Activated CD4-positive, CD25-positive, alpha-beta regulatory T cell treated with anti-CD3 and anti-CD28 coated beads, Interleukin-2, amount 50 U/mL, for 16 hours (primary cell): ENCODE results near the gene PCSK9.

Source experiments
- DNase-seq: peaks from one replicate; pipeline ENCODE4 v3.0.0-alpha.2; 2020; ENCODE audit warnings: low read depth, low spot score

Gene PCSK9

GRCh38 chr1:55039342-55040082, at the start of gene PCSK9:
Gene PCSK9, plus strand, starts transcription at chr1:55039548. Its CDS starts 290 bp downstream, at chr1:55039838.
- no peak for DNase-seq

GRCh38 chr1:54989968-54990810, 49.2 kb upstream of the PCSK9 start:
- DNase-seq = no peak

- DNase-seq = no peak
Observed at GRCh38 chr1:54990916-54991315, 48.4 kb upstream of the PCSK9 start.

- DNase-seq = no peak
Observed at GRCh38 chr1:54991939-54992338, 47.4 kb upstream of the PCSK9 start.

- no peak for DNase-seq
Observed at GRCh38 chr1:54993140-54993539, 46.2 kb upstream of the PCSK9 start.

- DNase-seq = no peak
Observed at GRCh38 chr1:54994355-54994990, 44.9 kb upstream of the PCSK9 start.

- no peak for DNase-seq
Observed at GRCh38 chr1:54995013-54995760, 44.2 kb upstream of the PCSK9 start.

GRCh38 chr1:54995835-54996234, 43.5 kb upstream of the PCSK9 start:
- no peak for DNase-seq

GRCh38 chr1:54996359-54996868, 42.9 kb upstream of the PCSK9 start:
- DNase-seq = peak; percentile 63

GRCh38 chr1:54996869-54997710, 42.3 kb upstream of the PCSK9 start:
- DNase-seq = no peak

- DNase-seq = no peak
Observed at GRCh38 chr1:54997711-54997986, 41.7 kb upstream of the PCSK9 start.

- no peak for DNase-seq
Observed at GRCh38 chr1:54998100-54998499, 41.2 kb upstream of the PCSK9 start.

- DNase-seq = no peak
Observed at GRCh38 chr1:54998677-54999076, 40.7 kb upstream of the PCSK9 start, which contains the start of gene BSND. Gene BSND, plus strand, starts transcription at chr1:54998933. Its CDS starts 254 bp downstream, at chr1:54999187.

- no peak for DNase-seq
Observed at GRCh38 chr1:55000110-55001085, 39.0 kb upstream of the PCSK9 start.

- DNase-seq = no peak
Observed at GRCh38 chr1:55001311-55001710, 38.0 kb upstream of the PCSK9 start.

- DNase-seq = no peak
Observed at GRCh38 chr1:55002686-55003085, 36.7 kb upstream of the PCSK9 start.

GRCh38 chr1:55005351-55006140, 33.8 kb upstream of the PCSK9 start:
- DNase-seq = no peak

- DNase-seq = no peak
Observed at GRCh38 chr1:55006931-55007330, 32.4 kb upstream of the PCSK9 start.

GRCh38 chr1:55007625-55008024, 31.7 kb upstream of the PCSK9 start:
- DNase-seq = no peak
